Measurements from ENCODE around the gene XAF1. TPM values are rescaled to one million over a fixed set of nuclear protein-coding genes. Genes with fewer than 3 reads are reported as not detected.
"Not testable (repeated sequence)": the region's sequence is repeated elsewhere in the genome, so short reads cannot be mapped to it uniquely, and the experiment has no call there.

XAF1 gene
- total and polyA plus RNA-seq, 3 experiments from 2014 or later, result 5.8 to 45.8 (median 5.8) TPM

DNA sequence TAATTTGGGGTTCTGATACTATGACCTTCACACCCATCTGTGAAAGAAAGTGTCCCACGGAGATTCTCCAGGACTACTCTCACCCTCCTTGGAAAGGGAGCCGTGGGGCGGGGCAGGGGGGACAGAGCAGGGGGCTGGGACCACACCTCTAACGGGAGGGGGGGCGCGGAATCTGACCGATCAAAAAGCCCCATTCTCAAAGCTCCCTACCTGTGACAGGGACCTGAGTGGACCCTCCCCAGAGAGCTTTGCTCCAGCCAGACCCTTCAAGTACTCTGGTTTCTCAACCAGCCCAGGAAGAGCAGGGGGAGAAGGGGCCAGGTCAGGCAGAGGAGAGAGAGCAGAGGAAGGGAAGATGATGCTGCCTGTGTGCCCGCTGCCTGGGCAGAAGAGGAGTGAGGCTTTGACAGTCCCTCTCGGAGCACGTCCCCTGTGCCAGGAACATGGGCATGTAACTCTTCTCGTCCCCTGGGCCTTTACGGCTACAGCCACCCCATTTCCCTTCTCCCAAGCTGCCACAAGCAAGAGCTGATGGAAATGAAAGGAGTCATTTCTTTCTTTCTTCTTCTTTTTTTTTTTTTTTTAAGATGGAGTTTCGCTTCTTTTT lies 682 bp downstream of the XAF1 start:
- peak overlapping the region; percentile 90 for H3K4me3 ChIP-seq (ENCODE audit: low read length)
- Mint-ChIP-seq H3K27ac (peak overlapping the region; percentile 68 to 99 (median 95)), H3K36me3 (peaks cover 14 to 46% (median 26%) of the 10 kb centered on the region in 3 donors), H3K9me3 (no peaks in the 10 kb centered on the region), H3K27me3 (peaks cover 0 to 1% of the 10 kb centered on the region in 2 donors), H3K4me1 (peaks cover 53 to 64% (median 60%) of the 10 kb centered on the region in 3 donors), H3K4me3 (peak overlapping the region; percentile 95 to 100 (median 98))
- H3K27me3 ChIP-seq (ENCODE audit: insufficient read depth, low read length, poor library complexity, severe bottlenecking), result no peaks in the 10 kb centered on the region
- CTCF ChIA-PET, result no interaction called here
- H3K27ac ChIP-seq (ENCODE audit: low read depth, low read length), result peak overlapping the region; percentile 60
- DNase-seq, result no peak
- peaks cover 23% of the 10 kb centered on the region for H3K36me3 ChIP-seq (ENCODE audit: insufficient read depth, low read length)
- no peaks in the 10 kb centered on the region for H3K9me3 ChIP-seq (ENCODE audit: low read length)
- POLR2A ChIA-PET, result no interaction called here
- H3K4me1 ChIP-seq (ENCODE audit: insufficient read depth, low read length), result peaks cover 42% of the 10 kb centered on the region

DNA sequence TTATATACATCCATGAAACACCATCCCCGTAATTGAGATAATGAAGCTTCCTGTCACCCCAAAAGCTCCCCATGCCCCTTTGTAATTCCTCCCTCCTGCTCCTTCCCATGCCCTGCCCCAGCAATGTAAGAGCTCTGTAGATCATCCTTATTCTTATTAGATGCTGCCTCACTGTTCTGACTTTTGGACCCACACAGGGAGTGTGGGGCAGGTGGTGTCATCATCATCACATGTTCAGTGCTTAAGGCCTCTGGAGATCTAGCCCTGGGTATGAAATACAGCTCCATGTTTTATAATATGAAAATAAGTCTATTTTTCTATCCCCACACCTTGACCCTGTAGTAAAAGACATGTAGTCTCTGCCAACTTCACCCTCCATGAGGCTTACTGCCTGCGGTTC lies 1.9 kb downstream of the XAF1 start:
- H3K4me1 ChIP-seq (ENCODE audit: insufficient read depth, low read length), result peaks cover 40% of the 10 kb centered on the region
- peaks cover 30% of the 10 kb centered on the region for H3K36me3 ChIP-seq (ENCODE audit: insufficient read depth, low read length)
- no peaks in the 10 kb centered on the region for H3K27me3 ChIP-seq (ENCODE audit: insufficient read depth, low read length, poor library complexity, severe bottlenecking)
- Mint-ChIP-seq H3K4me1 (peaks cover 47 to 55% (median 50%) of the 10 kb centered on the region in 3 donors), H3K9me3 (no peaks in the 10 kb centered on the region), H3K4me3 (peak overlapping the region; percentile 54 to 95 (median 70)), H3K27me3 (peaks cover 0 to 1% of the 10 kb centered on the region in 2 donors), H3K27ac (peak overlapping the region in 7 of 8 donors; percentile 29 to 89 (median 80)), H3K36me3 (peaks cover 20 to 58% (median 36%) of the 10 kb centered on the region in 3 donors)
- H3K4me3 ChIP-seq (ENCODE audit: low read length), result peak overlapping the region; percentile 24
- ChIA-PET CTCF (no interaction called here), POLR2A (no interaction called here)
- no peak overlapping the region for H3K27ac ChIP-seq (ENCODE audit: low read depth, low read length)
- DNase-seq, result no peak
- no peaks in the 10 kb centered on the region for H3K9me3 ChIP-seq (ENCODE audit: low read length)

DNA sequence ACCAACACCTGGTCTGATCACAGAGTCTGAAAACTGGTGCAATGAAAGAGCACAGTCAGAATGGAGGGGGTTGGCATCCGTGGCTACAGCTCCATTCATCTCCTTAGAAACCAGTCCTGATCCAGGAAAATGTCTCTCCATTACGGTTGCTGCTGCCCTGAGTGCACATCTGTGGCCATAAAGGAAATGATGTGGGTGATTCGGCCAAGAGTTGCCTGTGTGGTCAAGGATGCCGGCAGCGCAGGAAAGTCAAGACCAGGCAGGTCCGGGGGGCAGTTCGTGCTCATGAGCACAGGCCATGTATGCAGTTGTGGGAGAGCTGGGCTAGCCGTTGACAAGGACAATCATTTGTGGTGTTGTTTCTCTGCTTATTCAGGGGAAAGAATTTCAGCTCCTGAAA lies 5.9 kb downstream of the XAF1 start:
- peak overlapping the region in 1 of 8 donors; percentile 68 for H3K27ac Mint-ChIP-seq
- peaks cover 20% of the 10 kb centered on the region for H3K4me1 ChIP-seq (ENCODE audit: insufficient read depth, low read length)
- no peak overlapping the region for H3K27ac ChIP-seq (ENCODE audit: low read depth, low read length)
- peaks cover 52 to 92% (median 66%) of the 10 kb centered on the region in 3 donors for H3K36me3 Mint-ChIP-seq
- peaks cover 5 to 13% (median 12%) of the 10 kb centered on the region in 5 donors for H3K9me3 Mint-ChIP-seq
- H3K4me3 Mint-ChIP-seq, result peak overlapping the region in 1 of 7 donors; percentile 30
- H3K36me3 ChIP-seq (ENCODE audit: insufficient read depth, low read length), result peaks cover 50% of the 10 kb centered on the region
- H3K9me3 ChIP-seq (ENCODE audit: low read length), result no peaks in the 10 kb centered on the region
- CTCF ChIA-PET, result no interaction called here
- DNase-seq, result no peak
- no peaks in the 10 kb centered on the region for H3K27me3 ChIP-seq (ENCODE audit: insufficient read depth, low read length, poor library complexity, severe bottlenecking)
- H3K4me1 Mint-ChIP-seq, result peaks cover 17 to 24% (median 21%) of the 10 kb centered on the region in 3 donors
- POLR2A ChIA-PET, result no interaction called here
- no peak overlapping the region for H3K4me3 ChIP-seq (ENCODE audit: low read length)
- peaks cover 0 to 4% of the 10 kb centered on the region in 2 donors for H3K27me3 Mint-ChIP-seq

DNA sequence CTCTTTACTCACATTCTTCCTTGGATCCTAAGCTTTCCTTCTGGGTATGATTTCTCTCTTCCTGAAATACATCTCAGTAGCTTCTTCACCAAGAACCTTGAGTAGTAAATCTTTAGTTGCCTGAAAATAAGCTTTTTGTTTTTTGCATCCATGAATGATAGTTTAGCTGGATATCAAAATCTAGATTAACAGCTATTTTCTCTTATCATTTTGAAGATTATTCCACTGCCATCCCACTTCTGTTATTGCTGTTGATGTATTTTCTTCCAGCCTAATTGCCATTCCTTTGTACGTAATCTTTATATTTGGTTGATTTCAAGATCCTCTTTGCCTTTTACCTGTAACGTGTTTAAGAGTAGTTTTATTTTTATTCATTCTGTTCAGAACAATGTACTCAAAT lies 12.6 kb downstream of the XAF1 start:
- H3K4me1 Mint-ChIP-seq, result peaks cover 0 to 8% (median 0%) of the 10 kb centered on the region in 3 donors
- peaks cover 13% of the 10 kb centered on the region for H3K9me3 ChIP-seq (ENCODE audit: low read length)
- H3K4me3 Mint-ChIP-seq, result no peak overlapping the region
- H3K27me3 Mint-ChIP-seq, result peaks cover 0 to 8% of the 10 kb centered on the region in 2 donors
- no peak for DNase-seq
- no peaks in the 10 kb centered on the region for H3K27me3 ChIP-seq (ENCODE audit: insufficient read depth, low read length, poor library complexity, severe bottlenecking)
- ChIA-PET CTCF (interaction anchor here (1.2 kb wide), 1 partner anchor 38 kb away, joined by 3 read pairs; no protein-coding TSS in a partner anchor), POLR2A (no interaction called here)
- no peak overlapping the region for H3K27ac Mint-ChIP-seq
- no peak overlapping the region for H3K4me3 ChIP-seq (ENCODE audit: low read length)
- H3K4me1 ChIP-seq (ENCODE audit: insufficient read depth, low read length), result no peaks in the 10 kb centered on the region
- H3K36me3 Mint-ChIP-seq, result peaks cover 82 to 95% (median 94%) of the 10 kb centered on the region in 3 donors
- H3K36me3 ChIP-seq (ENCODE audit: insufficient read depth, low read length), result peaks cover 80% of the 10 kb centered on the region
- H3K27ac ChIP-seq (ENCODE audit: low read depth, low read length), result no peak overlapping the region
- peaks cover 43 to 67% (median 60%) of the 10 kb centered on the region in 5 donors for H3K9me3 Mint-ChIP-seq

DNA sequence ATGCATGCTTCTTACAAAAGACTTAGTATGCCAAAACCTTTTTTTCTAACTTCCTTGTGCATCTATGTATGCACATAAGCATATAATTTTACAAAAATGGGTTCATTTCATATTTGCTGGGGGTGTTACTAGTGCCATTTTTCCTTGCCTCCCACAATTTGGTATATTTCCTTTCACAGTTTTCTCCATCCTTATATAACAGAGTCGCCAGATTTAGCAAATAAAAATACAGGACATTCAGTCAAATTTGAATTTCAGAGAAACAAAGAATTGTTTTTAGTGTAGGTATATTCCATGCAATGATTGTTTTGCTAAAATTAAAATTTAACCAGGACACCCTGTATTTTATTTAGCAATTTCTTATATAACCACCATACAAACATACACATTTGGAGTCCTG lies 16.2 kb downstream of the XAF1 start:
- peaks cover 55 to 79% (median 74%) of the 10 kb centered on the region in 3 donors for H3K36me3 Mint-ChIP-seq
- H3K9me3 Mint-ChIP-seq, result peaks cover 42 to 81% (median 78%) of the 10 kb centered on the region in 5 donors
- no peaks in the 10 kb centered on the region for H3K27me3 ChIP-seq (ENCODE audit: insufficient read depth, low read length, poor library complexity, severe bottlenecking)
- DNase-seq, result no peak
- H3K27ac Mint-ChIP-seq, result no peak overlapping the region
- peaks cover 3 to 5% (median 4%) of the 10 kb centered on the region in 3 donors for H3K4me1 Mint-ChIP-seq
- POLR2A ChIA-PET, result no interaction called here
- CTCF ChIA-PET, result no interaction called here
- no peak overlapping the region for H3K4me3 Mint-ChIP-seq
- peaks cover 10 to 16% of the 10 kb centered on the region in 2 donors for H3K27me3 Mint-ChIP-seq
- no peaks in the 10 kb centered on the region for H3K4me1 ChIP-seq (ENCODE audit: insufficient read depth, low read length)
- peaks cover 62% of the 10 kb centered on the region for H3K36me3 ChIP-seq (ENCODE audit: insufficient read depth, low read length)
- H3K9me3 ChIP-seq (ENCODE audit: low read length), result peaks cover 22% of the 10 kb centered on the region
- no peak overlapping the region for H3K27ac ChIP-seq (ENCODE audit: low read depth, low read length)
- H3K4me3 ChIP-seq (ENCODE audit: low read length), result no peak overlapping the region

DNA sequence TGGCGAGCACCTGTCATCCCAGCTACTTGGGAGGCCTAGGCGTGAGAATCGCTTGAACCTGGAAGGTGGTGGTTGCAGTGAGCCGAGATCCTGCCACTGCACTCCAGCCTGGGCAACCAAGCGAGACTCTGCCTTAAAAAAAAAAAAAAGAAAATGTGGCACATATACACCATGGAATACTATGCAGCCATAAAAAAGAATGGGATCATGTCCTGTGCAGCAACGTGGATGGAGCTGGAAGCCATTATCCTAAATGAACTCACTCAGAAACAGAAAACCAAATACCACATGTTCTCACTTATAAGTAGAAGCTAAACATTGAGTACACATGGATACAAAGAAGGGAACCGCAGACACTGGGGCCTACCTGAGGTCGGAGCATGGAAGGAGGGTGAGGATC lies 19.1 kb downstream of the XAF1 start:
- H3K27me3 ChIP-seq (ENCODE audit: insufficient read depth, low read length, poor library complexity, severe bottlenecking); H3K27ac Mint-ChIP-seq; DNase-seq; POLR2A ChIA-PET; H3K4me3 ChIP-seq (ENCODE audit: low read length); H3K4me3 Mint-ChIP-seq; H3K4me1 ChIP-seq (ENCODE audit: insufficient read depth, low read length); CTCF ChIA-PET; H3K4me1 Mint-ChIP-seq; H3K27ac ChIP-seq (ENCODE audit: low read depth, low read length): not testable (repeated sequence)
- Mint-ChIP-seq H3K9me3 (peaks cover 15 to 69% (median 55%) of the 10 kb centered on the region in 5 donors), H3K27me3 (peaks cover 11 to 40% of the 10 kb centered on the region in 2 donors), H3K36me3 (peaks cover 30 to 60% (median 47%) of the 10 kb centered on the region in 3 donors)
- peaks cover 12% of the 10 kb centered on the region for H3K9me3 ChIP-seq (ENCODE audit: low read length)
- peaks cover 37% of the 10 kb centered on the region for H3K36me3 ChIP-seq (ENCODE audit: insufficient read depth, low read length)

DNA sequence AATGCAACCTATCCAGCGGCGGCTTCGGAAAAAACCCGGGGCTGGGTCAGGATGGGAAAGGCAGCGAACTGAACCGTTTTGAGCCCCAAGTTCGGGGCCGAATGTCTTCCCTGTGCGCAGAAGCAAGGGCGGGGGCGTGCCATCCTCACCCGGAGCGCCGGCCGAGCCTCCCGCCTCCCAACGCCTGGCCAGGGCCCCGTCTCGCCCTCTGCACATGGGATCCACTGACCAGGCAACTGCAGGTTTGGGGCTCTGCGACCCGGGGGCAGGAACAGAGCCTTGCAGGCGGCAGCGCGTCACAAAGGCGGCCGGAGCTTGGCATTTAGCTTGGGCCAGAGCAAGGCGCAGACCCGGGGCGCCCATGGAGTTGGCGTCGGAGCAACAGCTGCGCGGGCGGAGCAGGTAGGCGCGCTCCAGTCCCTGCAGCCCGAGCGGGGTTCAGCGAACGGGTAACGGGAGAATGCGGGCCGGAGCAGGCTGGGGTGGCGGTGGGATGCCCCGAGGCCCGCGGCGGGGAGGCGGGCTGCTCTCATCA lies 20.1 kb downstream of the XAF1 start, which contains the start of gene FBXO39:
FBXO39 (plus strand) TSS at position 345 of the 535 bp plus-strand sequence. CDS start 3,654 bp downstream, outside the sequence.
- Mint-ChIP-seq H3K27ac (no peak within 1 kb of the TSS), H3K27me3 (peaks cover 20 to 46% of the 10 kb centered on the region in 2 donors), H3K4me1 (peaks cover 2 to 5% (median 3%) of the 10 kb centered on the region in 3 donors), H3K4me3 (peak within 1 kb of the TSS in 1 of 7 donors; percentile 17), H3K36me3 (peaks cover 24 to 50% (median 37%) of the 10 kb centered on the region in 3 donors), H3K9me3 (peaks cover 14 to 62% (median 50%) of the 10 kb centered on the region in 5 donors)
- no peak within 1 kb of the TSS for H3K4me3 ChIP-seq (ENCODE audit: low read length)
- H3K27me3 ChIP-seq (ENCODE audit: insufficient read depth, low read length, poor library complexity, severe bottlenecking), result peaks cover 3% of the 10 kb centered on the region
- no peak for DNase-seq
- peaks cover 12% of the 10 kb centered on the region for H3K9me3 ChIP-seq (ENCODE audit: low read length)
- H3K27ac ChIP-seq (ENCODE audit: low read depth, low read length), result no peak within 1 kb of the TSS
- H3K4me1 ChIP-seq (ENCODE audit: insufficient read depth, low read length), result no peaks in the 10 kb centered on the region
- CTCF ChIA-PET, result no interaction called here
- POLR2A ChIA-PET, result no interaction called here
- H3K36me3 ChIP-seq (ENCODE audit: insufficient read depth, low read length), result peaks cover 27% of the 10 kb centered on the region

DNA sequence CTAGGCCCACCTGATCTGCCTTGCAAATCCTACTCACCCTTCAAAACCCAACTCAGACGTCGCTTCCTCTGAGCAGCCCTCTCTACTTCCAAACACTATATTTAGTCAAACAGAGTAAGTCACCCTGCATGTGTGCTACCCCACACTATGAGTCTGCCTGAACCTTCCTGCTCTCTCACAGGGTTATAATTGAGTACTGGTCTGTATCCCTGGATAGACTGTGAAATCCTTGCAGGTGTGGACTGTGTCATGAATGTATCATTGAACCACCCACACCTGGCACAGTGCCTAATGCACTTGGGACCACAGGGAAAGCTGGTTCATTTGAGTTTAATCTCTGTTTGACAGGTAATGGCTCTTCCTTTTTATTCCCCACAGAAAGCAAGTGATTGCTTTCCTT lies 23.6 kb downstream of the XAF1 start:
- peak overlapping the region in 1 of 8 donors; percentile 38 for H3K27ac Mint-ChIP-seq
- peaks cover 31 to 77% of the 10 kb centered on the region in 2 donors for H3K27me3 Mint-ChIP-seq
- Histone ChIP-seq H3K4me1 (ENCODE audit: insufficient read depth, low read length) (no peaks in the 10 kb centered on the region), H3K36me3 (ENCODE audit: insufficient read depth, low read length) (no peaks in the 10 kb centered on the region), H3K27ac (ENCODE audit: low read depth, low read length) (no peak overlapping the region), H3K9me3 (ENCODE audit: low read length) (peaks cover 1% of the 10 kb centered on the region), H3K4me3 (ENCODE audit: low read length) (no peak overlapping the region), H3K27me3 (ENCODE audit: insufficient read depth, low read length, poor library complexity, severe bottlenecking) (peaks cover 8% of the 10 kb centered on the region)
- H3K4me3 Mint-ChIP-seq, result no peak overlapping the region
- H3K36me3 Mint-ChIP-seq, result peaks cover 3 to 20% (median 4%) of the 10 kb centered on the region in 3 donors
- CTCF ChIA-PET, result no interaction called here
- no peak for DNase-seq
- peaks cover 24 to 49% (median 49%) of the 10 kb centered on the region in 5 donors for H3K9me3 Mint-ChIP-seq
- POLR2A ChIA-PET, result no interaction called here
- peaks cover 2 to 5% (median 3%) of the 10 kb centered on the region in 3 donors for H3K4me1 Mint-ChIP-seq
